ENCODE measurements around the gene UCHL5.

GRCh38 chr1:193030280-193030679 is 28.9 kb downstream of the UCHL5 start:
- TF ChIP-seq GATA2 (IDR thresholded peaks at IDR 0.05; ENCODE audit: low read depth, low read length) (no peak), GATA3 (IDR thresholded peaks at IDR 0.05; ENCODE audit: low read depth, low read length) (no peak)

Data from SH-SY5Y (cell line).